NK-92 (cell line): ENCODE data around the gene USP53.
"Not testable (repeated sequence)": the region's sequence is repeated elsewhere in the genome, so short reads cannot be mapped to it uniquely, and the experiment has no call there.

Experiments used
- DNase-seq: peaks from one replicate; lab custom pipeline; 2025; ENCODE audit not compliant: unreplicated experiment; lab: John Stamatoyannopoulos, UW

USP53 gene

DNA sequence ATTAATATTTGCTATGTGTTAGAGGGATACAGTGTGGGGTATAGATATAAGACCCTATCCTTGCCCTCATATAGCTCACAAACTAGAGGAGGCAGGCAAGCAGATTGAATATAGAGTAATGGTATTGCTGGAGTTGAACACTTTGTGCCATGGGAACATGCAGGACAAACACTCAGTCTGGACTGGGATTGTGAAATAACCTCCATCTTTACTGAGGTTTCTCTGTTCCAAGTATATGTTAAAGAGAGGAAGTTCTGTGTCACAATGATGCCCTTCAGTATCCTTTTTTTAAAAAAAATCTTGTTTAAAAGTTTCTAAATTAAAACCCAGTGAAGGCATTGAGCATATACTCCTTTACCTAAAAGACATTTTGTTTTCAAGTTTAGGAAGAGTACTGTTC, 100.7 kb downstream of the USP53 start:
- no peak for DNase-seq

DNA sequence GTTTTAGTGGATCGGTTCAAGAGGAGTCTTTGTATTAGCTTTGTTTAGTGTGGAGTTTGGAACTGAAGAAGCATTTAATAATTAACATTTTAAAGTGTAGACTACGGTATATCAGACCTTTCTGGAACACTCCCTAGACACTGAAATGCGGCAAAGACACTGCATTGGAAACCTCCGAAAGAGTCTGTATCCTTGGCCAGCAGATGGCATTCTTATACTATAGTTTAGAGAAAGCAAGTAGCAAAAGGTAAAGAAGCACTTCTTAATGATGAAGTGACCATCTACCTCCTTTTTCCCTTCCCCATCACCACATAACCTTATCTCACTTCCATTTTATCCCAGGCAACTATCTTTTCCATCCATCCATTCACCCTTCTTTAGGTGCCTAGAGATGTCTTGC, 101.8 kb downstream of the USP53 start:
- DNase-seq = no peak

DNA sequence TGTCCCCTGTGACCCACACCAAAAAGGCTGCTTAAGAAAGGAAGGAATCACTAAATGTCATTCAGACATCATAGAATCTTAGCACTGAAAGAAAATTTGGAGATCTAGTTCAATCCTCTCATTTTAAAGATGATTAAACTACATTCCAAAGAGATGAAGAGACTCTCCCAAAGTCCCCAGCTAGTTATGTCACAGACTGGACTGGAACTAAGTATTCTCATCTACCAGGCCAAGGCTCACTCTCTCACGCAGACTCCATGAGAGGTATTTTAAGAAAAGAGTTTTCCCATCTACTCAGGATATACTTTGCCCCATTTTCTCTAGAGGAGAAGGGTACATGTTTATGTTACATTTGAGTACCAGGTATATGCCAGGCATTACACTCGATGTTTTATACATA, 102.5 kb downstream of the USP53 start:
- no peak for DNase-seq

DNA sequence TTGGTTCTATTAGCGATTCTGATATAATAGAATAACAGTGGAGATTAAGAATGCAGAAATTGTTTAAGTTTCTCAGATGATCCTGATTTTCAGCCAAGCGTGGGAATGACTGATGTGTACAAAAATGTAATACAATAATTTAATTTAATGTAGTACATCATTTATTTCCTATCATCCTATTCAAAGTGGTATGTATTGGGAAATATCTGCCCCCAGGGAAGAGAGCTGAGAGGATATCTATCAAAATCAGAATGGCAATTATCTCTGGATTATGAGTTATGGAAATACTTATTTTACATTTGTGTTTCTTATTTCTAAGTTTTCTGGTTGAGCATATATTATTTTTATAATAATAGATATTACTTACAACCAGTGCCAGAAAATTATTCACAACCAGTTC, 105.5 kb downstream of the USP53 start:
- DNase-seq = no peak

DNA sequence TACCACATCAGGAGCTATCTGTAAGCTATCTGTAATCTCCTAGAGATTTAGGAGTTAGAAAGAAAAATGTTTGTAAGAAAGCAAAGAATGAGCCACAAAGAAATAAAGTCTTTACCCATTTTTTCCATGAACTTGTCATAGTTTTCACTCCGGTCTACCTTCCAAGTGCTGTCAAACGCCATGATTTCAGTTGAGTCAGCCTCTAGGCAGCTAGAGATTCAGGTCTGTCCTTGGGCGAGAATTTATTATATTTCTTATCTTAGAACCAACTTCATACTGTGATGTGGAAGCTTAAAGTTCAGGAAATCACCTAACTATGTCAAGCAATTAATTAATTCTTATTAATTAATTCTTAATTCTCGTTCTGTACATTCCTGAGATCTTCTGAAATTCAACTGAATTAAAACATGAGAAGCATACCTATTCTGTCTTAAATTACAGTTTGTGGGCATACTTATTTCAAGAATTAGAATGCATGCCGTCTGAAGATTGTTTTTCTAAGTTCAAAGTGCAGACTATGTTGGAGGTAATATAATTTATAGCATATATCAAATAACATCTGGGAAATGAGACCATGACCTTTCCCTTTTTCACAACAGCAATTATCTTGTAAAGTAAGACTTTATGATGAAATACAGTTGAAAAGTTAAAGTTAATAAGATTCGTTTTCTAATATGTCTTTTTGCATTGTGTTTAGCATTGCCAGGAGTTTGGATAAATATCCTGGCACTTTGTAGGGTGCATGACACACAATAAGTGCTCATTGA, 109.6 kb downstream of the USP53 start, which contains the start of gene FABP2:
TSS of gene FABP2 (minus strand) at position 218 of the 767 bp plus-strand sequence. CDS start at position 182, 36 bp downstream.
- DNase-seq = no peak

DNA sequence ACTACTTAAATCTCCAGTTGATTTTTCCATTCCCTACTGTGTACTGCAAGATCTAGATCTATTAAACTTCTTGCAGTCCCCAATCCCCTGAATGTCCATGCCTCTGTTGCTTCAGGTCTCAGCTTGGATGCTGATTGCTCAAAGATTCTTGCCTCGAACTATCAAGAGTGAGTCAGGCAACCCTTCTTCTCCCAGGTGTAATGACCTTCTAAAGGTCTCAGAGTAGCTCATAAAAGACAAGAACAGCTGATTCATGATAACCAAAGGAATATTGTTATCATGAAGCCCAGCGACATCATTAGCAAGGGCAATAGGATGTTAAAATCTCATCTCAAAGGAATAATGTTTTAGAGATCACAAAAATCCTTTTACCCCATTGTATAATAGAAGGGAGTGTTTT, 116.2 kb downstream of the USP53 start:
- DNase-seq = no peak

DNA sequence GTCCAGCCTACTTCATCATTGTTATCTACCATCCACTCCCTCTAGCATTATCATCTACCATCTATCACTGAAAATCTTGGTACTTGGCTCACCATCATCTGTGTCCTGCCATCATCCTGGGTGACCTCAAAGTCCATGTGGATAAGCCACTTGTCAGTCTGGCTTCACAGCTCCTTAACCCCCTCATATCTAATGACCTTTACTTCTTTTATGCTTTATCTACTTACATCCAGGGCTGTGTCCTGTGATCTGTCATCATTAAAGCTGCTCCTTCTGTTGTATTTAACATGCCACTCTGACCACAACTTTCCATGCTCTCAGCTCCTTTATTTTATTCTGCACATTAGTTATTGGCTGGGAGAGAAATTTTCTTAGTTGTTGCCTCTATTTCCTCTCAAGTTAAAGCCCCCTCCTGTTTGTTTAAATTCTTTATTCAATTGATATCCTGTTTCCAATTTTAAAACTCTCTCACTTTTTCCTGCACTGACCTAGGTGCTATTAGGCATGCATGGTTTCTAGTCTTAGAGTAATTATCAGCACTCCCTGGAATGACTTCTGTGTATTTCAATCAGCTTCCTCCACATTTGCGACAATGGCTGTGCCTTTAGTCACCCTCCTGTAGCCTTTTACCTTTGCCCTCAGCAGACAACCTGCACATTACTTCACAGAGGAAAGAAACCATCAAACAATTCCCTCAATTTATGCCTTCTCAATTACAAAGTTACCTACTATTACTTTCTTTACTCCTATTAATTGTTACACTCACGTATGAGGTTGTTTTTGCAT, 117.5 kb downstream of the USP53 start:
- DNase-seq = no peak

DNA sequence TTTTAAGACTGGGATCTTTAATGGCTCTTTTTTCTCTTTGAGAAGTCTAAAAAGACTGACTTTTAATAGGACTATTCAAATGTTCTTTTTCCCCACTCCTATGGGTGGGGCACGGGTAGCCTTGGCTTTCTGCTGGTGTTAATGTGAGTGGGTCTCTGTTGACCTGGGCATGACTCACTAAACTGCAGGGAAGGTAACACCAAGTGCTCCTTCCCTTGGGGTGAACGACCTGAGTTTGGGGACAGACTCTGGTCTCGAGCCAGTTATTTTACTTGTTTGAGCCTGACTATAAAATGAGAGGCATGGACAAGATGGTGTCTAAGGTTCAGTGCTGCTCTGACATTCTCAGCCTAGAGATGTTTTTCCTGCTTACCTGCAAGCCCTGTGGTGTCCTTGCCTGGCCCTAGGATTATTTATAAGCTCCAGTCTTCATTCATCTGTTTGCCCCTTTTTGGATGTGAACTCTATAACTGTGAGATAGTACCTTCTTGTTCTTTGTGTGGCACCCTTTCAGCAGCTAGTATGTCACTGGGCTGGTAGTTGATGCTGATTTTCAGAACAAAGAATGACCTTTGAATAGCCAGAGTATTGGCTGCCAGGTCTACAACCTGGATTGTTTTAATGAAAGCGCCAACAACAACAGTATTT, 123.9 kb downstream of the USP53 start:
- DNase-seq = not testable (repeated sequence)

DNA sequence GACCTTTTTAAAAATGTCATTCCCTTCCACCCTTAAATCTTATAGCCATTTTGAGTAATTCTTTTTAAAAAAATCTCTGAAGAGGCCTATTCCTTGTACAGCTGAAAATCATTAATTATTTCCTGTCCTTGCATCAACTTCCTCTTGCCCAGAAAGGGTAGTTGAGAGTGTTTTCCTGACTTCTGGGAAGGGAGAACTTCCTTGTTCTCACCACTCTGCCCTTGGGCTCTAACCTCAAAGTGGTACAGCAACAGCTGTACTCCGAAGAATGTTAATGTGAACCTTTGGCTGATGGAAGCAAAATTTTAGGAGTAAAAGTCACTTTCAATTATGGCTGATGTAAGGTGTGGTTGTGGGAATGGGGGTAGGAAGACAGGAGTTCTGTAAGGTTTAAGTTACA, 124.5 kb downstream of the USP53 start:
- no peak for DNase-seq

DNA sequence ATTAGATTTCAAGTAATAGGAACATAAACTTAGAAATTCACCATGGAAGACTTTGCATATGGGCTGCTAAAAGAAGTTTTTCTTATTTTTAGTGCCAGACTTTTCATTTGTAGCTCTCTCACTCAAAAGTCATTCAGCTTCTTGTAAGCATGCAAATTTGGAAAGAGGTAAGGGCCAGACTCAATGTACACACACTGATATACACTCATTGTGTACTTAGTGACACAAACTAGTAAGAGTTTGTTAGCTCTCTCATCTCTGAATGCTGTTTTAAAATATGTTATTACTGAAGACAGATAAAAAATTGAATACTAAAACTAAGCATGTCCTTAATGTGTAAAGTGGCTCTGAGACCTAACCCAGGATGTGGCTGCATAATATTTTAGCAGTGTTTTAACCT, 127.4 kb downstream of the USP53 start:
- DNase-seq = not testable (repeated sequence)

DNA sequence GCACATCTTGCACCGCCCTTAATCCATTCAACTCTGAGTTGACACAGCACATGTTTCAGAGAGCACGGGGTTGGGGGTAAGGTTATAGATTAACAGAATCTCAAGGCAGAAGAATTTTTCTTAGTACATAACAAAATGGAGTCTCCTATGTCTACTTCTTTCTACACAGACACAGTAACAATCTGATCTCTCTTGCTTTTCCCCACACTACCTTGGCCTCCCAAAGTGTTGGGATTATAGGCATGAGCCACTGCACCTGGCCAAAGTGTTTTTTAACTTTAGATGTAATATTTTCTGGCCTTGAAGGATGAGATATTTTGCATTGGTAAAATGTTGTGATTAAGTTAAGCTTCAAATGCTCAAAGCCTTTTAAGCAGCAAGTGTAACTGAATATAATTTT, 130.8 kb downstream of the USP53 start:
- DNase-seq = not testable (repeated sequence)
